NT2/D1 (cell line): ENCODE results near the gene SLMAP.

Experiments used
- YY1 ChIP-seq: IDR thresholded peaks from 2 replicates; pipeline ENCODE4 v1.6.1; 2011; ENCODE audit not compliant: insufficient read length, insufficient read depth
- ZNF274 ChIP-seq: IDR thresholded peaks from 2 replicates; pipeline ENCODE4 v1.6.1; 2011; ENCODE audit warnings: mild to moderate bottlenecking, low read depth, low read length

DNA sequence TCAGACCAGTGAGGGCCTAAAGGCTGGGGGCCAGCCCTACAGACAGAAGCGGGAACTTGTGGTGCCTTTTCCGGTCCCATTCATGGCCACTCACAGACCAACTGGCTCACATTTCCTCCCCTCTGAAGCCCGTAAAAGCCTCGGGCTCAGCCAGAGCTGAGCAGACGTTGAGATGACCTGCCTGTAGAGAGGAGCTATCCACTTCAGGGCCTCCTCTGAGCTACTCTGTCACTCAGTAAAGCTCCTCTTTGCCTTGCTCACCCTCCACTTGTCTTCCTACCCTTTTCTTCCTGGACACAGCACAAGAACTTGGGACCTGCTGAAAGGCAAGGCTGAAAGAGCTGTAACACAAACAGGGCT lies 53.5 kb downstream of the SLMAP start:
- TF ChIP-seq ZNF274 (no peak), YY1 (no peak)
